GM18520 (cell line): ENCODE data around the gene C2orf80.
"Not testable (repeated sequence)": the region's sequence is repeated elsewhere in the genome, so short reads cannot be mapped to it uniquely, and the experiment has no call there.

Source experiments
- ATAC-seq: cut with Tn5 transposase; IDR thresholded peaks from one replicate; pipeline ENCODE4 v1.9.1; 2021; ENCODE audit not compliant: unreplicated experiment

Gene C2orf80

DNA sequence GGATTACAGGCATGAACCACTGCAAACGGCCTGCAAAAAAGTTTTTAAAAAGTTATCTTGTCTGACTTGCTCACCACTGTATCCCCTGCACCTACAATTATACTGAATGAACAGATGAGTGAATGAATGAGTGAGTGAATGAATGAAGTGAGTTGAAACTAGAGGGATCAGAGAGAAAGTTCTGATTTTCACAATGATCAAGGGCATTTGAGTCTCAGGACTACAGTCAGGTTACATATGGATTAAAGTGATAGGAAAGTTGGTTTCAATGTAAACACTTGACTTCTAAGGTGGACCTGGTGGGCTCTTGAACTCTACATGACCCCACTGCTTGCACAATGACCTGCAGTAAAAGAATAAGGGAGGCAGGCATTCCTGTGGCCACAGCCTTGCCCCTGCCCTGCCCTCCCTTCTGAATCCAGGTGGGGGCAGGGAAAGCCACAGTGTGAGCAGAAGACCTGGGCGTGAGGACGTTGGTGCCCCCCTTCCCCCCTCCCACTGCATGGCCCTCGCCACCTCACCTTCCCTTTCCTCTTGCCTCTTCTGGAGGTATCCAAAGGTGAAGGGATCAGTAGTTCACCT, 10.7 kb downstream of the C2orf80 start:
- no peak for ATAC-seq

DNA sequence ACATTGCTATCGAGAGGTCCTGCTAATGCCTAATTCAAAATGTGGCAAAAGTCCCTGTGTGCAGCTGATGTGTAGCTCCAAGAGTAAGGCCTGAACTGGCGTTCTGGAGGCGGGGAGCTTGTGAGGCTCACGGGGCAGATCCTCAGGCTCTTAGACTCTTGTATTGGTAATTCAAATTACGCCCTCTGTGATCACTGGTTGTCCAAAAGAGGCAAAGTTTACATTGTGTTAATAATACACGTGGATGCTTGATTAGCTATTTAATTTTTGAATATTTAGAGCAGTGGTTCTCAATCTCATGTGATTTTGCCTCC, 14.0 kb downstream of the C2orf80 start:
- ATAC-seq = no peak

- ATAC-seq = peak; percentile 94
These were observed 14.6 kb downstream of the C2orf80 start for GRCh38 chr2:208175069-208175839.

DNA sequence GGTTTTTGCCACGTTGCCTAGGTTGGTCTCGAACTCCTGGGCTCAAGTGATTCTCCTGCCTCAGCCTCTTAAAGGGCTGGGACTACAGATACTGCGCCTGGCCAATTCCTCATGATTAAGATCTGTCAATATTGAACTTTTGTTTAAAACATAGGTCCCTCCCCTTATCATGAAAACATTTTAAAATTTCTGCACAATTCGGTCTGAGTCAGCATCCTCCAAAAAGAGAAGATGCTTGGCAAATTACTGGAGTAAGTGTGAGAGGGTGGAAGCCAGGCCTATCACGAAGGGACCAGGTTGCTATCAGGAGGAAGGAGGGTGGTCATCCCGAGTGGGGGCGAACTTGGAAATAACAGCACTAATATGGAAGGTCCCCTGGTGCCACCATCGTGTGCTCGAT, 15.7 kb downstream of the C2orf80 start:
- no peak for ATAC-seq

DNA sequence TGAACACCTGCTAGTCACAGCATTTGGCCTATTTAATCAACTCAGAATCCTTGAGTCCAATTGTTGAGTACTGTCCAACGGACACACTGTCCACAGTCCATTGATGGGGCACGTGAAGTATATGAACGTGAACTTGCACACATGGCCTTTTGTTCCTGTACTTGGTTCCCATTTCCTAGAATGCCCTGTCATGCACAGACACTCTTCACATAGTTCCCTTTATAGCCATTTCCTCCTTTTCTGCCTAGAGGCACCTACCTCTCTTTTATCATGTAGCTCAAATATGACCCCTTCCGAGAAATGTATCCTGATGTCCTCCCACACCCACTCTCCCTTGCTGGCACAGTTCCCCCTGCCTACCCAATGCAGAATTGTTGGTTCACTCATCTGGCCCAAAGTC, 17.7 kb downstream of the C2orf80 start:
- no peak for ATAC-seq

GRCh38 chr2:208164951-208165755, 24.7 kb downstream of the C2orf80 start:
- no peak for ATAC-seq

- no peak for ATAC-seq
These were observed 26.3 kb downstream of the C2orf80 start, which contains the start of gene CRYGA for GRCh38 chr2:208163489-208163888. Gene CRYGA, minus strand, starts transcription at chr2:208163589. Its CDS starts 33 bp downstream, at chr2:208163556.

GRCh38 chr2:208156439-208156838, 33.4 kb downstream of the C2orf80 start:
- ATAC-seq = no peak

DNA sequence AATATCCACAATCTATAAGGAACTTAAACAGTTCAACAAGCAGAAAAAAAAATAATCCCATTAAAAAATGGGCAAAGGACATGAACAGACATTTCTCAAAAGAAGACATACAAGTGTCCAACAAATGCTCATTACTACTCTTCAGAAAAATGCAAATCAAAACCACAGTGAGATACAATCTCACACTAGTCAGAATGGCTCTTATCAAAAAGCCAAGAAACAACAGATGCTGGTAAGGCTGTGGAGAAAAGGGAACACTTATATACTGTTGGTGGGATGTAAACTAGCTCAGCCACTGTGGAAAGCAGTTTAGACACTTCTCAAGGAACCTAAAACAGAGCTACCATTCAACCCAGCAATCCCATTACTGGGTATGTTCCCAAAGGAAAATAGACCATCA, 36.7 kb downstream of the C2orf80 start:
- ATAC-seq = no peak

GRCh38 chr2:208150956-208151355, 38.9 kb downstream of the C2orf80 start:
- no peak for ATAC-seq

GRCh38 chr2:208150094-208150493, 39.7 kb downstream of the C2orf80 start:
- ATAC-seq = no peak

GRCh38 chr2:208148803-208149202, 41.0 kb downstream of the C2orf80 start:
- ATAC-seq = no peak

DNA sequence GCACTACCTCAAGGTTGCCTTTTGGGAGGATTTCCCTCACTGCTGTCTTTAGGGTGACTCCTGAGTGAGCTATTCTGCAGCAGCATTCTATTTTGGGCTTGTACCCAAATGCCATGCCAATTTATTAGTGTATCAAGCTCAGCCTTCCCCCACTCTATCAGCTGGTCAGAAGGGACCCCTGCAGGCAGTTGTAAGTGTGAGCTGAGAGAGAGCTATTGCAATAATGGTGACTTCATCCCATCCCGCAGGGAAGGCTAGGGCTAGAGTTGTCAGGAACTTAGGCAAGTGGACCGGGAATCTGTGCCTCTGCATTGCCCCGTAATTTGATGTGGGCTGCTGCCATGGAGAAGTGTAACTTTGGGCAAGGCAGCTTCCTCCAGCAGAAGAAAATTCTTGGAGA, 42.1 kb downstream of the C2orf80 start:
- ATAC-seq = no peak

GRCh38 chr2:208147008-208147407, 42.8 kb downstream of the C2orf80 start:
- no peak for ATAC-seq

- ATAC-seq = no peak
These were observed 43.8 kb downstream of the C2orf80 start, which contains the start of gene CRYGB for GRCh38 chr2:208146006-208146405. Gene CRYGB, minus strand, starts transcription at chr2:208146158. Its CDS starts 38 bp downstream, at chr2:208146120.

DNA sequence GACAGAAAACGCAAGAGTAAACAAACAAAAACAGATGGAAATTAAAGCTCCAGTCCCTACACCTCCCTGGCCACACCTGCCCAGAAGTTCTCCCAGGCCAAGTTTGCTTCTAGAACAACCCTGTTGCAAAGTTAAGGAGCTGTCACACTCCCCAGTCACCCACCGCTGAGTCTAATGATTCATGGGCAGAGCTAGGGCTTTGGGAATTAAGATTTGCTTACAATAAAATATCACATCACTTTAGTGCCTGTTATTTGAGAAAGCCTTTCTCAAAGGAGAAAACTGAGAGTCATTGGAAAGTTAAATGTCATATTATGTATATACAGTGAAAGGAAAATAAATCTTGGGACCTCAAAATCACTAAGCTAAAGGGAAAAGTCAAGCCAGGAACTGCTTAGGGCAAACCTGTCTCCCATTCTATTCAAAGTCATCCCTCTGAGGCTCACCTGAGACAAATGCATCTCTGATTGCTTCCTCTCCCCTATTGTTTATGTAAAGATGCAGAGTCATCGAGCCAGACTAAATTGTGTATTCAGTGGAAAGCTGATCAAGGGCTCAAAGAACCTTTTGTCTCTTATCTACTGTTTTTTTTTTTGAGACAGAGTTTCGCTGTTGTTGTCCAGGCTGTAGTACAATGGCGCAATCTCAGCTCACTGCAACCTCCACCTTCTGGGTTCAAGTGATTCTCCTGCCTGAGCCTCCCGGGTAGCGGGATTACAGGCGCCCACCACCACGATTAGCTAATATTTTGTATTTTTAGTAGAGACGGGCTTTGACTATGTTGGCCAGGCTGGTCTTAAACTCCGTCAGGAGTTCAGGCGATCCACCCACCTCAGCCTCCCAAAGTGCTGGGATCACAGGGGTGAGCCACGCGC, 46.7 kb downstream of the C2orf80 start:
- ATAC-seq = no peak

GRCh38 chr2:208142240-208142924, 47.4 kb downstream of the C2orf80 start:
- ATAC-seq = no peak

DNA sequence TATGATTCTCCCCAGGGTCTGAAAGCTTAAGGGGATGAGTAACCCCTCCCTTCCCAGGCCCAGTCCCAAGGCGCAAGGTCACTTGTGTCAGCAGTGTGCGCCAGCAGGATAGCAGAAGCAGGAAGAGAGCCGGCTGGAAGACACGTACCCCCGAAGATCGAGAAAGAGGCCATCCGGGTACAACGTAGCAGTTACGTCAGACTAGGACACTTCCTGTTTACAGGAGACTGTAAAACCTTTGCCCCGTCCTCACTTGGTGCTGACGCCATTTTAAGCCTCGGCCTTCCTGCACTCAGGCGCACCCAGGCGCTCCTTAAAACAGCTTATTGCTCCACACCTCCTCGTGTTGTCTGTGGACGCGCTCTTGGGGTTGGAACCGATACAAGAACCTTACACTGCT, 50.4 kb downstream of the C2orf80 start:
- ATAC-seq = no peak

DNA sequence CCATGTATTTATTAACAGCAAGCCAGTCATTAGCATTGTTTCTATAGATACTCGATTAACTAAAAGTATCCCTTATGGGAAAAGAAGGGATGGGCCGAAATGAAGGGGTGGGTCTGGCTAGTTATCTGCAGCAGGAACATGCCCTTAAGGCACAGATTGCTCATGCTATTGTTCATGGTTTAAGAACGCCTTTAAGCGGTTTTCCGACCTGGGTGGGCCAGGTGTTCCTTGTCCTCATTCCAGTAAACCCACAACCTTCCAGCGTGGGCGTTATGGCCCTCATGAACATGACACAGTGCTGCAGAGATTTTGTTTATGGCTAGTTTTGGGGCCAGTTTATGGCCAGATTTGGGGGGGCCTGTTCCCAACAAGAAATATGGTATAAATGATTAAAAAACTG, 51.5 kb downstream of the C2orf80 start:
- not testable (repeated sequence) for ATAC-seq

DNA sequence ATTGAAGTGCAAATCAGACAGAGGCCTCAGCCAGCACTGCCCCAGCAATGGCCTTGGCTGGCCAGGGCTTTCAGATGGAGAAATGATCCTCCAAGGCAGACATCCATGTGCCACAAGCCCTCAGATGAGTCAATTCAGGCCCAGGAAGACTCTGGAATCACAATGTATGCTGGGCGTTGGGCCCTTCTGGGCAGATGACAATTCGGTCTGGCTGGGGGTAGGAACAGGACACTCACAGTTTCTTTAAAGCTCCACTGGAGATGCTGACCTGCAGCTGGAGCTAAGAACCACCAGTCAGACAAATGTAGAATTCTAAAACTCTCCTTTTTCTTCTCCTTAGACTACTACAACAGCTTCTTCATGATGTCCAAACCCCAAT, 53.1 kb downstream of the C2orf80 start:
- ATAC-seq = no peak
